Measurements from ENCODE around the gene PHLDA2. TPM values are rescaled to one million over a fixed set of nuclear protein-coding genes. Genes with fewer than 3 reads are reported as not detected.

The PHLDA2 gene, protein sequence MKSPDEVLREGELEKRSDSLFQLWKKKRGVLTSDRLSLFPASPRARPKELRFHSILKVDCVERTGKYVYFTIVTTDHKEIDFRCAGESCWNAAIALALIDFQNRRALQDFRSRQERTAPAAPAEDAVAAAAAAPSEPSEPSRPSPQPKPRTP
- total RNA-seq (1.3 TPM), polyA plus RNA-seq (1 to 10 TPM; 1.1 to 3.4 (median 1.4) TPM)

DNA sequence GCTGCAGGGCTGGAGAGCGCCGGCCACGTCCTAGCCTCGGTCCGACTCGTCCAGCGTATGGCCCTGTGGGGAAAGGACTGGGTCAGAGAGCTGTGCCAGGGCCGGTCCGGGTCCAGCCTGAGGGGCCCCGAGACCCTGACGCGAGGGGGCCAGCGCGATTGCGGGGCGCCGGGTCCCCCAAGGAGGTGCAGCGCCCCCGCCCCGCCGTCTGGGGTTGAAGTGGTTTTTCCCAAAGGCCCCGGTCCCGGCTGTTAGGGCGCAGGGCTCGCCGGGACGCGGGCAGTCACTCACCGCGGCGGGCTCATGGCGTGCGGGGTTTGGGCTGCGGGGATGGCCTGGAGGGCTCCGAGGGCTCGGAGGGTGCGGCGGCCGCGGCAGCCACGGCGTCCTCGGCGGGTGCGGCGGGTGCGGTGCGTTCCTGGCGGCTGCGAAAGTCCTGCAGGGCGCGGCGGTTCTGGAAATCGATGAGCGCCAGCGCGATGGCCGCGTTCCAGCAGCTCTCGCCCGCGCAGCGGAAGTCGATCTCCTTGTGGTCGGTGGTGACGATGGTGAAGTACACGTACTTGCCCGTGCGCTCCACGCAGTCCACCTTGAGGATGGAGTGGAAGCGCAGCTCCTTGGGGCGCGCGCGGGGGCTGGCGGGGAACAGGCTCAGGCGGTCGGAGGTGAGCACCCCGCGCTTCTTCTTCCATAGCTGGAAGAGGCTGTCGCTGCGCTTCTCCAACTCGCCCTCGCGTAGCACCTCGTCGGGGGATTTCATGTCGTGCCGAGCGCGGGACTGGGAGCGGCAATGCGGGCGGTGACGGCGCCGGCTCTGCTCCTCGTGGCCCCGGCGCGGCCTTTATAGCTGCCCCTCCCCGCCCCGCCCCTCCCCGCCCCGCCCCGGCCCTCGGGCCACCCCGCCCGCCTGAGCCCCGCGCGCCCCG, at the start of gene PHLDA2:
TSS of gene PHLDA2 (minus strand) at position 816 of the 926 bp plus-strand sequence. CDS start at position 760, 56 bp downstream.
- Histone ChIP-seq H3K27me3 (ENCODE audit: control insufficient read depth, insufficient read depth, low read length) (no peaks in the 10 kb centered on the region), H3K4me1 (ENCODE audit: control insufficient read depth, insufficient read depth, low read length, poor library complexity, severe bottlenecking) (peaks cover 40% of the 10 kb centered on the region), H3K36me3 (ENCODE audit: control insufficient read depth, insufficient read depth, low read length) (no peaks in the 10 kb centered on the region), H3K9me3 (ENCODE audit: control insufficient read depth in 2 of 2, low read length in 2 of 2) (no peaks in the 10 kb centered on the region), H3K4me3 (ENCODE audit: low read depth, low read length) (peak within 1 kb of the TSS; percentile 53), H3K27ac (ENCODE audit: insufficient read depth, low read length, poor library complexity, severe bottlenecking) (no peak within 1 kb of the TSS)
- Mint-ChIP-seq H3K4me3 (peak within 1 kb of the TSS; percentile 84 to 93 (median 88)), H3K27me3 (peaks cover 20% of the 10 kb centered on the region), H3K4me1 (peaks cover 0 to 30% (median 4%) of the 10 kb centered on the region in 4 donors), H3K27ac (peak within 1 kb of the TSS; percentile 78 to 85 (median 82)), H3K9me3 (peaks cover 0 to 1% (median 0%) of the 10 kb centered on the region in 7 donors), H3K36me3 (no peaks in the 10 kb centered on the region)
- ATAC-seq (ENCODE audit: low read depth in 2 of 2) (peak; percentile 43 to 59), DNase-seq (peak; percentile 46 to 71 (median 65))

DNA sequence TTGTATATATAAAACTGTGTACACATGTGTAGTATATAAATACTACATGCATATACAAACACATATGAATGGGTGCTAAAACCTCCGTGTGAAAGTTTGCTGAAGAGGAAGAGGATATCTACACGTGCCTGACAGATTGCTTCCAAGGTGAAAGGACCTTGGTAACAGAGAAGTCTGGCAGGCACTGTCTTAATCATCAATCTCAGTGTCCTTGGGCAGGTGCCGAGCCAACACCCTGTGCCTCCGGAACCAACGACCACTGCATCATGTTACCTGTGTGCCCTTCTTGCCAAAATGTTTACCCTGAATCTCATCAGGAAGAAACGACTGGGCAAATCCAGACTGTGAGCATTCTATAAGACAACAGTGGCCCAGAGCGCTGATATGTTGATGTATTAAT, 47.9 kb upstream of the PHLDA2 start:
- no peak overlapping the region for H3K27ac ChIP-seq (ENCODE audit: insufficient read depth, low read length, poor library complexity, severe bottlenecking)
- no peak overlapping the region for H3K4me3 ChIP-seq (ENCODE audit: low read depth, low read length)
- Mint-ChIP-seq H3K4me1 (peaks cover 26 to 59% (median 36%) of the 10 kb centered on the region in 4 donors), H3K27me3 (no peaks in the 10 kb centered on the region), H3K9me3 (no peaks in the 10 kb centered on the region), H3K27ac (no peak overlapping the region), H3K36me3 (peaks cover 40% of the 10 kb centered on the region), H3K4me3 (no peak overlapping the region)
- H3K4me1 ChIP-seq (ENCODE audit: control insufficient read depth, insufficient read depth, low read length, poor library complexity, severe bottlenecking), result peaks cover 39% of the 10 kb centered on the region
- H3K9me3 ChIP-seq (ENCODE audit: control insufficient read depth in 2 of 2, low read length in 2 of 2), result no peaks in the 10 kb centered on the region
- H3K27me3 ChIP-seq (ENCODE audit: control insufficient read depth, insufficient read depth, low read length), result no peaks in the 10 kb centered on the region
- DNase-seq (no peak), ATAC-seq (ENCODE audit: low read depth in 2 of 2) (no peak)
- peaks cover 77% of the 10 kb centered on the region for H3K36me3 ChIP-seq (ENCODE audit: control insufficient read depth, insufficient read depth, low read length)

DNA sequence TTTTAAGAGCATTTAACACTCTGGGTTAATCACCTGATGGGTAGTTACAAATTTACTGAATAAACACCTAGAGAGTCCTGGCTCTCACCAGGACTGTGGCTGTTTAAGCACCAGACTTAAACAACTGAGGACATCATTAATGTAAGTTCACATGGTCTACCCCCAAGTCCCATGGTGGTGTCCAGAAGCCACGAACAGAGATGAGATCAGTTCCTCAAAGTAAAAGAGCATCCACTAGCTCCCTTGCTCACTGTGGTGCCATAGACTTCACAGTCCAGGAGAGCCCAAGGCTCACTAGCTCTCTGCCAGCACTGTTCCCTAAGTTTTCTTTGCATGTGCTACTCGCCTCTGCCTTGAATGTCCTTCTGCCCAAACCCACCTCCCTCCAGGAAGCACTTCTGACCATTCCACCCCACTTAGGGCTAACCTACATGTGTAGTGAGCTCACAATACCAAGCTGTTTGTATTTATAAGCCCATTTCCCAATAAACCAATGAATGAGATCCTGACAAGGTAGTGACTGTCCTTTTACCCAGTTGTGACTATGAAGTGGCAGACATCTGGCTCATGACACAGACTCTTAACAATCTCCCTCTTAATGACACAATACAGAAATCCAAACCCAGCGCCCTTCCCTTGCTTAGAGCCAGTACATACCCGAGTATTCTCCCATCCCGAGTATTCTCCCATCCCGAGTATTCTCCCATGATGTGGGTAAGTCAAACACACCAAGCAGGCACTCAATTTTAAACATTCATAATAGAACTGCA, 47.3 kb upstream of the PHLDA2 start:
- Mint-ChIP-seq H3K9me3 (no peaks in the 10 kb centered on the region), H3K27me3 (no peaks in the 10 kb centered on the region), H3K4me3 (no peak overlapping the region), H3K4me1 (peaks cover 20 to 53% (median 30%) of the 10 kb centered on the region in 4 donors), H3K36me3 (peaks cover 39% of the 10 kb centered on the region), H3K27ac (peak overlapping the region in 1 of 3 donors; percentile 65)
- peaks cover 83% of the 10 kb centered on the region for H3K36me3 ChIP-seq (ENCODE audit: control insufficient read depth, insufficient read depth, low read length)
- no peaks in the 10 kb centered on the region for H3K27me3 ChIP-seq (ENCODE audit: control insufficient read depth, insufficient read depth, low read length)
- no peaks in the 10 kb centered on the region for H3K9me3 ChIP-seq (ENCODE audit: control insufficient read depth in 2 of 2, low read length in 2 of 2)
- DNase-seq (no peak), ATAC-seq (ENCODE audit: low read depth in 2 of 2) (no peak)
- H3K27ac ChIP-seq (ENCODE audit: insufficient read depth, low read length, poor library complexity, severe bottlenecking), result no peak overlapping the region
- H3K4me3 ChIP-seq (ENCODE audit: low read depth, low read length), result peak overlapping the region; percentile 4
- peaks cover 33% of the 10 kb centered on the region for H3K4me1 ChIP-seq (ENCODE audit: control insufficient read depth, insufficient read depth, low read length, poor library complexity, severe bottlenecking)

DNA sequence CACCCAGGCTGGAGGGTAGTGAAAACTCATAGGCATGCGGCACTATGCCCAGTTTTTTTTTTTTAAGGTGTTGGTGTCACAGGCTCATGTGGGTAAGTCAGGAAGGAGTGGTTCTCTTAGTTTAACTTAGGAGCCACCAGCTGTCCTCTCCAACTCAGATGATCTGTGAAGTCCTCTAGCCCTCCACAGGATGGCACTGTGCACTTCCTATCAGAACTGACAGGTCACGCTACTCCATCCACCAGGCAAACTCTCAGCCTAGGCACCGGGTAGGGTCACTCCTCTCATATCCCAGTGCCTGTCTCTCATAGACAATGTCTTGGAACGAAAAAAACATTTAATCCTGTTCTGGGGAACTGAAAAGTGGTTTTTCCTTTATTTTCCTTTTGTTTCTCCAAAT, 46.4 kb upstream of the PHLDA2 start:
- Mint-ChIP-seq H3K4me3 (peak overlapping the region in 1 of 4 donors; percentile 23), H3K36me3 (peaks cover 46% of the 10 kb centered on the region)

DNA sequence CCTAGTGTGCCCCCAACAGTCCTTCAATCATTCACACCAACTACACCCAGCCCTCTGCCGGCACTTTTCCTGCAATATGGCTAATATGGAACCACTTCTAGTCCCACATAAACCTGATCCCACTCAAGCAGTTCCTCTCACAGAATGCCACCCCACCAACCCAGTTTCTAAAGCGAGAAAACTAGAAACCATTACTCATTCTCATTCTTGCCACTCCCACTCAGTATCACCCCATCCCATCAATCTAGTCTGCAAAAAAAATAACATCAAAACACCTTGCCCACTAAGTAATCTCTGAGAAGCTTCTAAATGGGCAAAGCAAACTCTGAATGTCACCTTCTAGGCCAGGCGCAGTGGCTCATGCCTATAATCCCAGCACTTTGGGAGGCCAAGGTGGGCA, 45.1 kb upstream of the PHLDA2 start:
- peaks cover 57% of the 10 kb centered on the region for H3K36me3 Mint-ChIP-seq
- no peak overlapping the region for H3K4me3 ChIP-seq (ENCODE audit: low read depth, low read length)
- peaks cover 19% of the 10 kb centered on the region for H3K4me1 ChIP-seq (ENCODE audit: control insufficient read depth, insufficient read depth, low read length, poor library complexity, severe bottlenecking)
- peaks cover 20 to 41% (median 28%) of the 10 kb centered on the region in 4 donors for H3K4me1 Mint-ChIP-seq
- peak overlapping the region in 2 of 3 donors; percentile 38 to 39 for H3K27ac Mint-ChIP-seq
- no peaks in the 10 kb centered on the region for H3K9me3 Mint-ChIP-seq
- no peaks in the 10 kb centered on the region for H3K27me3 Mint-ChIP-seq
- no peaks in the 10 kb centered on the region for H3K27me3 ChIP-seq (ENCODE audit: control insufficient read depth, insufficient read depth, low read length)
- no peak for DNase-seq
- no peak overlapping the region for H3K27ac ChIP-seq (ENCODE audit: insufficient read depth, low read length, poor library complexity, severe bottlenecking)
- peak overlapping the region in 1 of 4 donors; percentile 58 for H3K4me3 Mint-ChIP-seq
- H3K9me3 ChIP-seq (ENCODE audit: control insufficient read depth in 2 of 2, low read length in 2 of 2), result no peaks in the 10 kb centered on the region
- ATAC-seq (ENCODE audit: low read depth in 2 of 2), result no peak
- H3K36me3 ChIP-seq (ENCODE audit: control insufficient read depth, insufficient read depth, low read length), result peaks cover 99% of the 10 kb centered on the region

More for the DNA sequence above, 46.4 kb upstream of the PHLDA2 start:
- Histone ChIP-seq H3K27me3 (ENCODE audit: control insufficient read depth, insufficient read depth, low read length) (no peaks in the 10 kb centered on the region), H3K27ac (ENCODE audit: insufficient read depth, low read length, poor library complexity, severe bottlenecking) (no peak overlapping the region), H3K4me3 (ENCODE audit: low read depth, low read length) (no peak overlapping the region), H3K4me1 (ENCODE audit: control insufficient read depth, insufficient read depth, low read length, poor library complexity, severe bottlenecking) (peaks cover 24% of the 10 kb centered on the region), H3K9me3 (ENCODE audit: control insufficient read depth in 2 of 2, low read length in 2 of 2) (no peaks in the 10 kb centered on the region), H3K36me3 (ENCODE audit: control insufficient read depth, insufficient read depth, low read length) (peaks cover 92% of the 10 kb centered on the region)
- DNase-seq (peak; percentile 25 to 74 (median 63)), ATAC-seq (ENCODE audit: low read depth in 2 of 2) (peak; percentile 74 to 88)
- no peaks in the 10 kb centered on the region for H3K9me3 Mint-ChIP-seq
- peaks cover 20 to 45% (median 28%) of the 10 kb centered on the region in 4 donors for H3K4me1 Mint-ChIP-seq
- H3K27ac Mint-ChIP-seq, result peak overlapping the region in 1 of 3 donors; percentile 65
- H3K27me3 Mint-ChIP-seq, result no peaks in the 10 kb centered on the region

DNA sequence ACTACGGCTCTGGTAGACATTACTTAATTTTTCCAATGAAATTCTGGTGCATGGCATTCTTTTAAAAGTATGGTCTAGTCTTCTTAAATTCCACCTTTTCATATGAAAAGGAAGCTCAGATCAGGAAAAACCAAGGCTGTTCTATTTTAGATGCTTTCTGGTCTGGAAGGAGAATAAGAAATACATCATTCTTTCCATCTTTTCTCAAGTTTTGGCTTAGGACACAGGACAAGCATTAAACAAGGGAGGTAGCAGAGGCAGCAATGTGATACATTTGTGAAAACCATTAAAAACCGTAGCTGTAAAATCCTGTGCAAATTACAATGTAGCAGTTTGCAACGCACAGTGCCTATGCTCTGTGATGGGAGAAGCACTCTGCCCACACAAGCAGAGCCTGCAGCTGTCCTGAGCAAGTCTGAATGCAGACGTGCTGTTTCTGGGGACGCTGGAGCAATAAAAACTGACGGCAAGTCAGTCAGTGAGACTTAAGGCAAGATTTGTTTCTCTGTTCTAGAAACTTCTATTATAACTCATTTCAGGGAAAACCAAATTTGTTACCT, 39.2 kb upstream of the PHLDA2 start:
- H3K36me3 Mint-ChIP-seq, result peaks cover 69% of the 10 kb centered on the region
- no peak overlapping the region for H3K4me3 Mint-ChIP-seq
- Histone ChIP-seq H3K4me1 (ENCODE audit: control insufficient read depth, insufficient read depth, low read length, poor library complexity, severe bottlenecking) (no peaks in the 10 kb centered on the region), H3K27me3 (ENCODE audit: control insufficient read depth, insufficient read depth, low read length) (no peaks in the 10 kb centered on the region), H3K4me3 (ENCODE audit: low read depth, low read length) (no peak overlapping the region), H3K36me3 (ENCODE audit: control insufficient read depth, insufficient read depth, low read length) (peaks cover 98% of the 10 kb centered on the region), H3K27ac (ENCODE audit: insufficient read depth, low read length, poor library complexity, severe bottlenecking) (no peak overlapping the region), H3K9me3 (ENCODE audit: control insufficient read depth in 2 of 2, low read length in 2 of 2) (no peaks in the 10 kb centered on the region)
- H3K27me3 Mint-ChIP-seq, result no peaks in the 10 kb centered on the region
- no peaks in the 10 kb centered on the region for H3K9me3 Mint-ChIP-seq
- H3K27ac Mint-ChIP-seq, result no peak overlapping the region
- H3K4me1 Mint-ChIP-seq, result peaks cover 5 to 29% (median 14%) of the 10 kb centered on the region in 4 donors
- no peak for DNase-seq
- ATAC-seq (ENCODE audit: low read depth in 2 of 2), result no peak

DNA sequence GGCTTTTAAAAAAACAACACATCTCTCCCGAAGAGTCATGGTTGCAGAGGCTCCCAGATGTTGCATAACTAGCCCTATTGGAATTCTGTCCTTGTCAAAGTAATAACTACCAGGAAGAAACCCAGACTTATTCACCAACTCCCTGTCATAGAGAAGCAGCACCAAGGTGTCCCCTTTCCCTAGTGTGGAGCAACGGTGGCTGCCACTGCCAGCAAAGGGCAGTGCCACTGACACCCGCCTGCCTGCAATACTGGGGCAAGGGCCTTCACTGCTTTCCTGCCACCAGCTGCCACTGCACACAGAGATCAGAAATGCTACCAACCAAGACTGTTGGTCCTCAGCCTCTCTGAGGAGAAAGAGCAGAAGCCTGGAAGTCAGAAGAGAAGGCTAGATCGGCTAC, 35.6 kb upstream of the PHLDA2 start:
- no peaks in the 10 kb centered on the region for H3K4me1 ChIP-seq (ENCODE audit: control insufficient read depth, insufficient read depth, low read length, poor library complexity, severe bottlenecking)
- no peak overlapping the region for H3K4me3 Mint-ChIP-seq
- no peaks in the 10 kb centered on the region for H3K9me3 Mint-ChIP-seq
- H3K36me3 Mint-ChIP-seq, result peaks cover 79% of the 10 kb centered on the region
- H3K27ac Mint-ChIP-seq, result peak overlapping the region in 1 of 3 donors; percentile 31
- DNase-seq (no peak), ATAC-seq (ENCODE audit: low read depth in 2 of 2) (no peak)
- no peaks in the 10 kb centered on the region for H3K27me3 Mint-ChIP-seq
- H3K4me3 ChIP-seq (ENCODE audit: low read depth, low read length), result no peak overlapping the region
- no peak overlapping the region for H3K27ac ChIP-seq (ENCODE audit: insufficient read depth, low read length, poor library complexity, severe bottlenecking)
- no peaks in the 10 kb centered on the region for H3K27me3 ChIP-seq (ENCODE audit: control insufficient read depth, insufficient read depth, low read length)
- peaks cover 96% of the 10 kb centered on the region for H3K36me3 ChIP-seq (ENCODE audit: control insufficient read depth, insufficient read depth, low read length)
- peaks cover 15 to 40% (median 19%) of the 10 kb centered on the region in 4 donors for H3K4me1 Mint-ChIP-seq
- no peaks in the 10 kb centered on the region for H3K9me3 ChIP-seq (ENCODE audit: control insufficient read depth in 2 of 2, low read length in 2 of 2)
